Panc1 (cell line): ENCODE results near the gene KIR3DL3. TPM values are rescaled to one million over a fixed set of nuclear protein-coding genes. Genes with fewer than 3 reads are reported as not detected.
"Not testable (repeated sequence)": the region's sequence is repeated elsewhere in the genome, so short reads cannot be mapped to it uniquely, and the experiment has no call there.

Experiments used
- ATAC-seq: fragments of 200-7000 bp; cut with Tn5 transposase; 2 replicates; pipeline ENCODE4 v1.9.1; 2020; ENCODE audit warnings: mild to moderate bottlenecking, moderate library complexity
- BruUV-seq: library from RNA; stranded (reverse); fragments of 400-500 nt; replicated peaks from 2 replicates; lab custom pipeline; 2021; lab: Mats Ljungman, UMichigan
- CTCF ChIA-PET: fragments of 300-600 bp; sonication (Branson Sonifier 250); formaldehyde crosslinking; loops from one replicate; lab custom pipeline; 2022; ENCODE audit warnings: antibody characterized with exemption; lab: Charles Lee
- POLR2A ChIA-PET: fragments of 300-600 bp; sonication (Branson Sonifier 250); formaldehyde crosslinking; loops from one replicate; lab custom pipeline; 2022; ENCODE audit warnings: antibody characterized with exemption; lab: Charles Lee
- DNase-seq: peaks from one replicate; pipeline ENCODE4 v3.0.0-alpha.2; 2010; ENCODE audit warnings: low read depth, low spot score
- H3K27ac ChIP-seq: 2 replicates; pipeline ENCODE4 v1.5.1; 2011; ENCODE audit warnings: mild to moderate bottlenecking, low read length, inconsistent platforms
- H3K27me3 ChIP-seq: fragments of 200-500 bp; sonication (Bioruptor generic); 2 replicates; pipeline ENCODE4 v1.6.0; 2014; ENCODE audit warnings: low read length, inconsistent platforms; ENCODE audit not compliant: control insufficient read depth, insufficient read depth
- H3K36me3 ChIP-seq: fragments of 200-500 bp; sonication (Bioruptor generic); 2 replicates; pipeline ENCODE4 v1.5.1; 2014; ENCODE audit warnings: inconsistent platforms, mild to moderate bottlenecking, low read length, moderate library complexity; ENCODE audit not compliant: control insufficient read depth, insufficient read depth
- H3K4me1 ChIP-seq: 2 replicates; pipeline ENCODE4 v1.5.1; 2011; ENCODE audit warnings: inconsistent platforms, mild to moderate bottlenecking, low read length, moderate library complexity; ENCODE audit not compliant: control insufficient read depth, insufficient read depth
- H3K4me3 ChIP-seq, 2 experiments: 2 replicates each; pipeline ENCODE4 v1.5.1; 2011 to 2012; ENCODE audit warnings: low read depth in 2 of 2, low read length in 2 of 2, mild to moderate bottlenecking in 2 of 2, inconsistent platforms in 1 of 2, moderate library complexity in 1 of 2
- H3K9me3 ChIP-seq: fragments of 200-500 bp; sonication (Bioruptor generic); 2 replicates; pipeline ENCODE4 v1.5.1; 2014; ENCODE audit warnings: low read depth, mild to moderate bottlenecking, inconsistent platforms, low read length, moderate library complexity; ENCODE audit not compliant: control insufficient read depth, insufficient read depth
- CTCF ChIP-seq: fragments of 450-650 bp; IDR thresholded peaks from 2 replicates; pipeline ENCODE4 v1.5.1; 2017; ENCODE audit warnings: mild to moderate bottlenecking
- POLR2AphosphoS5 ChIP-seq: IDR thresholded peaks from 2 replicates; pipeline ENCODE4 v1.6.1; 2012; ENCODE audit warnings: mild to moderate bottlenecking, low read depth, low read length, moderate library complexity
- REST ChIP-seq, 2 experiments: IDR thresholded peaks; 2 replicates each; pipeline ENCODE4 v1.6.1; 2011 to 2012; ENCODE audit warnings: low read depth in 2 of 2, control low read depth in 1 of 2, low read length in 1 of 2, mild to moderate bottlenecking in 1 of 2, moderate library complexity in 1 of 2; ENCODE audit not compliant: insufficient read depth in 1 of 2
- SIN3A ChIP-seq: IDR thresholded peaks from 2 replicates; pipeline ENCODE4 v1.6.1; 2012; ENCODE audit warnings: low read depth, mild to moderate bottlenecking, low read length, moderate library complexity, borderline replicate concordance; ENCODE audit not compliant: insufficient read depth
- TCF7L2 ChIP-seq: IDR thresholded peaks from 2 replicates; pipeline ENCODE4 v1.6.1; 2011; ENCODE audit warnings: mild to moderate bottlenecking, low read depth, low read length, inconsistent platforms
- in situ Hi-C: cut with HindIII; loops from 2 replicates; pipeline ENCODE4 v1.10.0; 2016; ENCODE audit warnings: low sequenced_read_pairs, low pct_unique_long_range_greater_than_20kb
- intact Hi-C: fragments of 100-400 bp; cut with micrococcal nuclease; formaldehyde crosslinking; loops from one replicate; pipeline ENCODE4 v1.10.0; 2022; ENCODE audit not compliant: unreplicated experiment
- total RNA-seq: library from RNA; stranded (reverse); gene quantifications from one replicate; pipeline ENCODE4 v1.2.1, GENCODE V29; 2021; ENCODE audit not compliant: unreplicated experiment

Gene KIR3DL3
- total RNA-seq, 1 experiment from 2014 or later = not detected

GRCh38 chr19:54738306-54738705 is 14.1 kb downstream of the KIR3DL3 start, which contains the start of gene KIR2DL3:
TSS of gene KIR2DL3 (plus strand) at chr19:54738513. CDS start at chr19:54738546, 33 bp downstream.
- BruUV-seq, H3K27ac ChIP-seq, CTCF ChIA-PET, H3K27me3 ChIP-seq, ATAC-seq, H3K9me3 ChIP-seq, H3K4me1 ChIP-seq, H3K36me3 ChIP-seq, in situ Hi-C loops, POLR2A ChIA-PET, H3K4me3 ChIP-seq, DNase-seq: not testable (repeated sequence)
- intact Hi-C loops = loop anchor here (5.0 kb wide), 1 partner anchor 109 kb away; no protein-coding TSS in a partner anchor

- no peak overlapping the region for H3K27ac ChIP-seq
- no peaks in the 10 kb centered on the region for H3K36me3 ChIP-seq
- ChIA-PET POLR2A (no interaction called here), CTCF (no interaction called here)
- no peak for ATAC-seq
- no peaks in the 10 kb centered on the region for H3K27me3 ChIP-seq
- in situ Hi-C loops = no loop called here
- intact Hi-C loops = loop anchor here (5.0 kb wide), 1 partner anchor 109 kb away; no protein-coding TSS in a partner anchor
- no peaks in the 10 kb centered on the region for H3K9me3 ChIP-seq
- no peaks in the 10 kb centered on the region for H3K4me1 ChIP-seq
- BruUV-seq = no TSS peak
- no peak for DNase-seq
- TF ChIP-seq CTCF (no peak), SIN3A (no peak), TCF7L2 (no peak), REST (IDR thresholded peaks at IDR 0.05; ENCODE audit: insufficient read depth in 1 of 2, low read depth in 2 of 2, low read length in 1 of 2) (no peak), POLR2AphosphoS5 (no peak)
- H3K4me3 ChIP-seq = no peak overlapping the region
Measured at GRCh38 chr19:54738715-54739114, 14.5 kb downstream of the KIR3DL3 start.
